HCT116 (cell line): Measurements from ENCODE around the gene FGF22. TPM values are rescaled to one million over a fixed set of nuclear protein-coding genes. Genes with fewer than 3 reads are reported as not detected.

Experiments
- ATAC-seq: fragments of 200-7000 bp; cut with Tn5 transposase; 2 replicates; pipeline ENCODE4 v1.9.1; 2020; ENCODE audit warnings: mild to moderate bottlenecking, moderate library complexity
- BruUV-seq: library from RNA; stranded (reverse); fragments of 400-500 nt; replicated peaks from 2 replicates; lab custom pipeline; 2021; lab: Mats Ljungman, UMichigan
- CTCF ChIA-PET: fragments of 300-600 bp; sonication (Branson Sonifier 250); formaldehyde crosslinking; loops from one replicate; lab custom pipeline; 2021; ENCODE audit warnings: antibody characterized with exemption; lab: Charles Lee
- POLR2A ChIA-PET: fragments of 300-600, 350-600 bp; sonication (Branson Sonifier 250); formaldehyde crosslinking; loops from one replicate; lab custom pipeline; 2021; ENCODE audit warnings: antibody characterized with exemption; lab: Charles Lee
- RAD21 ChIA-PET, 2 experiments: fragments of 300-600 bp; sonication (Branson Sonifier 250); formaldehyde crosslinking; loops; one replicate each; lab custom pipeline; 2023; ENCODE audit warnings: low total read pairs in 2 of 2; ENCODE audit not compliant: uncharacterized antibody in 2 of 2, unreplicated experiment in 2 of 2, low non-redundant PET in 1 of 2; lab: Charles Lee
- DNase-seq: peaks from one replicate; pipeline ENCODE4 v3.0.0-alpha.2; 2010; ENCODE audit warnings: low read depth, low spot score
- H2AFZ ChIP-seq: fragments of 200-600 bp; shearing (Covaris generic), sonication (generic); 2 replicates; pipeline ENCODE4 v1.6.1; 2017; ENCODE audit warnings: low read depth, mixed run types, mixed read lengths, antibody characterized with exemption, low read length; ENCODE audit not compliant: poor library complexity, severe bottlenecking
- H3K27ac ChIP-seq: 2 replicates; pipeline ENCODE4 v1.5.1; 2012; ENCODE audit warnings: low read depth, low read length
- H3K27me3 ChIP-seq: fragments of 200-600 bp; sonication (generic); 2 replicates; pipeline ENCODE4 v1.6.1; 2016; ENCODE audit warnings: mixed run types, low read length, mixed read lengths; ENCODE audit not compliant: insufficient read depth
- H3K36me3 ChIP-seq, 2 experiments: fragments of 200-500 bp in 1 of 2; fragments of 200-600 bp in 1 of 2; sonication (Bioruptor generic) in 1 of 2; sonication (generic) in 1 of 2; 2 replicates each; pipeline versions ENCODE4 v1.5.1 to v1.6.1; 2014 to 2016; ENCODE audit warnings: low read length in 2 of 2, inconsistent platforms in 1 of 2, mixed read lengths in 1 of 2, mixed run types in 1 of 2; ENCODE audit not compliant: insufficient read depth in 2 of 2, control insufficient read depth in 1 of 2
- H3K4me1 ChIP-seq, 2 experiments: fragments of 200-600 bp in 1 of 2; sonication (generic) in 1 of 2; 2 replicates each; pipeline versions ENCODE4 v1.5.1 to v1.6.1; 2012 to 2017; ENCODE audit warnings: low read length in 2 of 2, inconsistent platforms in 1 of 2, mild to moderate bottlenecking in 1 of 2, mixed read lengths in 1 of 2, mixed run types in 1 of 2, moderate library complexity in 1 of 2; ENCODE audit not compliant: insufficient read depth in 2 of 2, control insufficient read depth in 1 of 2
- H3K4me2 ChIP-seq: fragments of 200-600 bp; sonication (generic); 2 replicates; pipeline ENCODE4 v1.6.1; 2017; ENCODE audit warnings: mixed run types, low read length, mixed read lengths
- H3K4me3 ChIP-seq, 2 experiments: fragments of 200-600 bp in 1 of 2; sonication (generic) in 1 of 2; replicated peaks in 1 of 2; 2 replicates each; pipeline ENCODE4 v1.5.1; 2011 to 2016; ENCODE audit warnings: low read length in 2 of 2, control low read depth in 1 of 2, low read depth in 1 of 2, mild to moderate bottlenecking in 1 of 2, mixed read lengths in 1 of 2, mixed run types in 1 of 2
- H3K79me2 ChIP-seq: fragments of 200-600 bp; sonication (generic); 2 replicates; pipeline ENCODE4 v1.6.1; 2017; ENCODE audit warnings: mild to moderate bottlenecking, mixed run types, low read length, moderate library complexity, mixed read lengths; ENCODE audit not compliant: insufficient read depth
- H3K9ac ChIP-seq: fragments of 200-600 bp; sonication (generic); 2 replicates; pipeline ENCODE4 v1.6.1; 2016; ENCODE audit warnings: low read length, mixed read lengths
- H3K9me2 ChIP-seq: fragments of 200-600 bp; sonication (generic), shearing (Covaris generic); 2 replicates; pipeline ENCODE4 v1.6.1; 2017; ENCODE audit warnings: mixed run types, mild to moderate bottlenecking, moderate library complexity; ENCODE audit not compliant: insufficient read depth
- H3K9me3 ChIP-seq, 2 experiments: fragments of 200-500 bp in 1 of 2; fragments of 200-600 bp in 1 of 2; sonication (Bioruptor generic) in 1 of 2; sonication (generic) in 1 of 2; 2 replicates each; pipeline ENCODE4 v1.6.1; 2014 to 2017; ENCODE audit warnings: low read length in 2 of 2, mixed read lengths in 2 of 2, inconsistent platforms in 1 of 2, low read depth in 1 of 2, mild to moderate bottlenecking in 1 of 2, mixed run types in 1 of 2, moderate library complexity in 1 of 2; ENCODE audit not compliant: control insufficient read depth in 1 of 2, insufficient read depth in 1 of 2
- H4K20me1 ChIP-seq: fragments of 200-600 bp; sonication (generic), shearing (Covaris generic); 2 replicates; pipeline ENCODE4 v1.6.1; 2017; ENCODE audit warnings: mixed run types, mild to moderate bottlenecking, moderate library complexity; ENCODE audit not compliant: insufficient read depth
- ATF3 ChIP-seq: IDR thresholded peaks from 2 replicates; pipeline ENCODE4 v1.6.1; 2012
- CBX3 ChIP-seq: IDR thresholded peaks from 2 replicates; pipeline ENCODE4 v1.6.1; 2012; ENCODE audit warnings: low read depth
- EGR1 ChIP-seq: IDR thresholded peaks from 2 replicates; pipeline ENCODE4 v1.6.1; 2012; ENCODE audit warnings: low read depth
- ELF1 ChIP-seq: IDR thresholded peaks from 2 replicates; pipeline ENCODE4 v1.6.1; 2012; ENCODE audit warnings: low read depth, borderline replicate concordance
- EZH2phosphoT487 ChIP-seq: fragments of 200-600 bp; IDR thresholded peaks from 2 replicates; pipeline ENCODE4 v1.6.1; 2018; ENCODE audit warnings: antibody characterized with exemption, borderline replicate concordance
- JUND ChIP-seq: IDR thresholded peaks from 2 replicates; pipeline ENCODE4 v1.6.1; 2012
- MAX ChIP-seq: IDR thresholded peaks from 2 replicates; pipeline ENCODE4 v1.6.1; 2012
- POLR2A ChIP-seq: IDR thresholded peaks from 2 replicates; pipeline ENCODE4 v1.7.0; 2011; ENCODE audit warnings: borderline replicate concordance; ENCODE audit not compliant: insufficient read depth, insufficient read length; ENCODE audit errors: extremely low read depth
- RAD21 ChIP-seq: IDR thresholded peaks from 2 replicates; pipeline ENCODE4 v1.6.1; 2012; ENCODE audit warnings: low read depth, mild to moderate bottlenecking
- SIN3A ChIP-seq: IDR thresholded peaks from 2 replicates; pipeline ENCODE4 v1.6.1; 2012; ENCODE audit warnings: low read depth
- SP1 ChIP-seq: IDR thresholded peaks from 2 replicates; pipeline ENCODE4 v1.6.1; 2012; ENCODE audit warnings: low read depth
- TCF7L2 ChIP-seq: IDR thresholded peaks from 2 replicates; pipeline ENCODE4 v1.7.0; 2011; ENCODE audit warnings: borderline replicate concordance, inconsistent platforms; ENCODE audit not compliant: insufficient read depth, insufficient read length; ENCODE audit errors: extremely low read depth
- YY1 ChIP-seq: IDR thresholded peaks from 2 replicates; pipeline ENCODE4 v1.6.1; 2011; ENCODE audit warnings: low read length, low read depth, moderate library complexity, mild to moderate bottlenecking; ENCODE audit not compliant: insufficient replicate concordance; ENCODE audit errors: extremely low read depth
- ZBTB33 ChIP-seq: IDR thresholded peaks from 2 replicates; pipeline ENCODE4 v1.6.1; 2011; ENCODE audit warnings: mild to moderate bottlenecking, low read length, moderate library complexity; ENCODE audit not compliant: insufficient replicate concordance; ENCODE audit errors: extremely low read depth
- ZFX ChIP-seq: fragments of 450-650 bp; IDR thresholded peaks from 2 replicates; pipeline ENCODE4 v1.6.1; 2017
- ZNF274 ChIP-seq: fragments of 200-500 bp; sonication (Bioruptor generic); IDR thresholded peaks from 2 replicates; pipeline ENCODE4 v1.6.1; 2014; ENCODE audit warnings: mild to moderate bottlenecking, low read depth, low read length, inconsistent platforms
- intact Hi-C: fragments of 100-400 bp; cut with micrococcal nuclease; formaldehyde crosslinking; loops from 2 replicates; pipeline ENCODE4 v1.10.0; 2022
- total RNA-seq: library from RNA; stranded (reverse); gene quantifications from one replicate; pipeline ENCODE4 v1.2.1, GENCODE V29; 2021; ENCODE audit not compliant: unreplicated experiment

FGF22 gene
- total RNA-seq, 1 experiment from 2014 or later, result 1.5 TPM

GRCh38 chr19:688214-688613, 48.5 kb downstream of the FGF22 start:
- Histone ChIP-seq H3K27ac (no peak overlapping the region), H3K9me2 (no peaks in the 10 kb centered on the region), H3K9ac (no peak overlapping the region), H2AFZ (no peak overlapping the region), H3K4me3 (no peak overlapping the region), H3K4me1 (no peaks in the 10 kb centered on the region), H3K4me2 (no peak overlapping the region), H3K79me2 (no peaks in the 10 kb centered on the region), H3K27me3 (no peaks in the 10 kb centered on the region), H3K36me3 (no peaks in the 10 kb centered on the region)
- ChIA-PET POLR2A (interaction anchor here (1.0 kb wide), 1 partner anchor 11 kb away, joined by 4 read pairs; no protein-coding TSS in a partner anchor), RAD21 (no interaction called here)
- intact Hi-C loops, result no loop called here
- ATAC-seq, result no peak
- BruUV-seq, result no TSS peak
- TF ChIP-seq RAD21, result no peak
- no peak for TF ChIP-seq ATF3
- TF ChIP-seq JUND, result no peak
- no peak for TF ChIP-seq POLR2A
- no peak for TF ChIP-seq MAX
- TF ChIP-seq ZFX, result no peak
- no peak for TF ChIP-seq ELF1
- TF ChIP-seq, all 23 proteins: peak for 0
- CTCF ChIA-PET, result no interaction called here
- no peaks in the 10 kb centered on the region for H3K9me3 ChIP-seq
- no peak for DNase-seq
- H4K20me1 ChIP-seq, result no peaks in the 10 kb centered on the region

- Histone ChIP-seq H3K9me2 (no peaks in the 10 kb centered on the region), H3K79me2 (no peaks in the 10 kb centered on the region), H3K27me3 (no peaks in the 10 kb centered on the region), H3K4me2 (no peak overlapping the region), H3K36me3 (no peaks in the 10 kb centered on the region), H3K9me3 (no peaks in the 10 kb centered on the region), H3K27ac (no peak overlapping the region), H2AFZ (no peak overlapping the region), H3K4me3 (no peak overlapping the region), H4K20me1 (no peaks in the 10 kb centered on the region), H3K4me1 (no peaks in the 10 kb centered on the region), H3K9ac (no peak overlapping the region)
- CTCF ChIA-PET, result no interaction called here
- DNase-seq (no peak), ATAC-seq (no peak)
- BruUV-seq, result no TSS peak
- intact Hi-C loops, result no loop called here
- RAD21 ChIA-PET, result no interaction called here
- TF ChIP-seq SP1 (no peak), ZNF274 (no peak), SIN3A (no peak), RAD21 (no peak), ZFX (no peak), YY1 (no peak), EZH2phosphoT487 (no peak), POLR2A (no peak), CBX3 (no peak), MAX (no peak), ATF3 (no peak), TCF7L2 (no peak), ZBTB33 (no peak), JUND (no peak), EGR1 (no peak)
- POLR2A ChIA-PET, result no interaction called here
Measured at GRCh38 chr19:688992-689391, 49.3 kb downstream of the FGF22 start.
